ENCODE results near the gene ELANE.
"Not testable (repeated sequence)": the region's sequence is repeated elsewhere in the genome, so short reads cannot be mapped to it uniquely, and the experiment has no call there.

The ELANE gene

GRCh38 chr19:843180-843835 lies 8.8 kb upstream of the ELANE start:
- DNase-seq = no peak

- peak in 1 of 5 experiments; percentile 32 for DNase-seq
Observed at GRCh38 chr19:843836-844545, 8.1 kb upstream of the ELANE start.

- no peak for DNase-seq
Observed at GRCh38 chr19:844546-844971, 7.5 kb upstream of the ELANE start.

GRCh38 chr19:845707-846521 lies 6.2 kb upstream of the ELANE start:
- no peak for DNase-seq

- DNase-seq = no peak
Observed at GRCh38 chr19:848386-848921, 3.6 kb upstream of the ELANE start.

- not testable (repeated sequence) for DNase-seq
Observed at GRCh38 chr19:849195-849594, 2.9 kb upstream of the ELANE start.

GRCh38 chr19:850221-850978 lies 1.7 kb upstream of the ELANE start:
- peak in 1 of 5 experiments; percentile 45 for DNase-seq

- DNase-seq = no peak
Observed at GRCh38 chr19:850979-851335, 1.1 kb upstream of the ELANE start.

- no peak for DNase-seq
Observed at GRCh38 chr19:853014-853585, 997 bp downstream of the ELANE start.

GRCh38 chr19:853614-854220 lies 1.6 kb downstream of the ELANE start:
- not testable (repeated sequence) for DNase-seq

GRCh38 chr19:854549-854948 lies 2.4 kb downstream of the ELANE start:
- DNase-seq = no peak

GRCh38 chr19:855142-855541 lies 3.0 kb downstream of the ELANE start:
- DNase-seq = no peak

- DNase-seq = no peak
Observed at GRCh38 chr19:855566-856120, 3.5 kb downstream of the ELANE start.

- DNase-seq = no peak
Observed at GRCh38 chr19:858284-858683, 6.2 kb downstream of the ELANE start.

- DNase-seq = no peak
Observed at GRCh38 chr19:858868-859843, 7.1 kb downstream of the ELANE start, which contains the start of gene CFD. Gene CFD, plus strand, starts transcription at chr19:859664. Its CDS starts 26 bp downstream, at chr19:859690.

GRCh38 chr19:861141-861755 lies 9.1 kb downstream of the ELANE start:
- no peak for DNase-seq

- DNase-seq = peak; percentile 44 to 75 (median 66)
Observed at GRCh38 chr19:861756-862580, 9.9 kb downstream of the ELANE start.

- peak; percentile 64 to 83 (median 68) for DNase-seq
Observed at GRCh38 chr19:862581-863314, 10.6 kb downstream of the ELANE start.
